ENCODE data around the gene ATP5MK. TPM values are rescaled to one million over a fixed set of nuclear protein-coding genes. Genes with fewer than 3 reads are reported as not detected.

The ATP5MK gene
- total RNA-seq, 1 donor from 2014 or later, result 300 TPM

DNA sequence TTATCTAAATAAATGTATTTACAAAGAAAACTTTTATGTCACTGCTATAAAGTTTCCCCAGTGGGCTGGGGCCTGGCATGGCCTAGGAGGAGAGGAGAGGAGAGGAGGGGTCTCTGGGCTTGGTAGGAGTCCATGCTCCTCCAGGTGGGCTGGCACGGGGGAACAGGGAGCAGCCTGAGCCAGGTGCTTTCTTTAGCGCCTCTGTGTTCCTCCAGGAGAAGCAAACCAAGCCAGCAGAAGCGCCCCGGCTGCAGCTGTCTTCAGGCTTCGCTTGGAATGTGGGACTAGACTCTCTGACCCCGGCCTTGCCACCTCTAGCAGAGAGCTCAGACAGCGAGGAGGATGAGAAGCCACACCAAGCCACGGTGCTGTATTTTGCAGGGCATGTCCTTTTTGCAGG lies 45.3 kb upstream of the ATP5MK start:
- no peak for DNase-seq (ENCODE audit: extremely low spot score, unreplicated experiment)
- H3K9me3 Mint-ChIP-seq, result no peaks in the 10 kb centered on the region
- H3K4me1 Mint-ChIP-seq (ENCODE audit: unreplicated experiment), result no peaks in the 10 kb centered on the region
- TF ChIP-seq, protein P1, sequence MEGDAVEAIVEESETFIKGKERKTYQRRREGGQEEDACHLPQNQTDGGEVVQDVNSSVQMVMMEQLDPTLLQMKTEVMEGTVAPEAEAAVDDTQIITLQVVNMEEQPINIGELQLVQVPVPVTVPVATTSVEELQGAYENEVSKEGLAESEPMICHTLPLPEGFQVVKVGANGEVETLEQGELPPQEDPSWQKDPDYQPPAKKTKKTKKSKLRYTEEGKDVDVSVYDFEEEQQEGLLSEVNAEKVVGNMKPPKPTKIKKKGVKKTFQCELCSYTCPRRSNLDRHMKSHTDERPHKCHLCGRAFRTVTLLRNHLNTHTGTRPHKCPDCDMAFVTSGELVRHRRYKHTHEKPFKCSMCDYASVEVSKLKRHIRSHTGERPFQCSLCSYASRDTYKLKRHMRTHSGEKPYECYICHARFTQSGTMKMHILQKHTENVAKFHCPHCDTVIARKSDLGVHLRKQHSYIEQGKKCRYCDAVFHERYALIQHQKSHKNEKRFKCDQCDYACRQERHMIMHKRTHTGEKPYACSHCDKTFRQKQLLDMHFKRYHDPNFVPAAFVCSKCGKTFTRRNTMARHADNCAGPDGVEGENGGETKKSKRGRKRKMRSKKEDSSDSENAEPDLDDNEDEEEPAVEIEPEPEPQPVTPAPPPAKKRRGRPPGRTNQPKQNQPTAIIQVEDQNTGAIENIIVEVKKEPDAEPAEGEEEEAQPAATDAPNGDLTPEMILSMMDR (conservative IDR thresholded peaks at IDR 0.05), result no peak
- H3K27ac Mint-ChIP-seq, result no peak overlapping the region
- no peaks in the 10 kb centered on the region for H3K27me3 Mint-ChIP-seq
- H3K4me3 Mint-ChIP-seq, result no peak overlapping the region
- H3K36me3 Mint-ChIP-seq, result peaks cover 30% of the 10 kb centered on the region

DNA sequence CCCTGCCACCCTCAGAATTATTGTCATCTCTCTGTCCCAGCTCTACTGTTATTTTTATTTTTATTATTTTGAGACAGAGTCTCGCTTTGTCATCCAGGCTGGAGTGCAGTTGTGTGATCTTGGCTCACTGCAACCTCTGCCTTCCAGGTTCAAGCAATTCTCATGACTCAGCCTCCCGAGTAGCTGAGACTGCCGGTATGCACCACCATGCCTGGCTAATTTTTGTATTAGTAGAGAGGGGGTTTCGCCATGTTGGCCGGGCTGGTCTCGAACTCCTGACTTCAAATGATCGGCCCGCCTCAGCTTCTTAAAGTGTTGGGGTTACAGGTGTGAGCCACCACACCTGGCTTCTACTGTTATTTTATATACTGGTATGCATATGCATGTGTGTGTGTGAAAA lies 44.9 kb upstream of the ATP5MK start:
- Mint-ChIP-seq H3K4me3 (no peak overlapping the region), H3K27ac (no peak overlapping the region), H3K36me3 (peaks cover 35% of the 10 kb centered on the region), H3K27me3 (no peaks in the 10 kb centered on the region), H3K9me3 (no peaks in the 10 kb centered on the region), H3K4me1 (ENCODE audit: unreplicated experiment) (no peaks in the 10 kb centered on the region)
- TF ChIP-seq, protein P1 (conservative IDR thresholded peaks at IDR 0.05), result no peak
- DNase-seq (ENCODE audit: extremely low spot score, unreplicated experiment), result no peak

DNA sequence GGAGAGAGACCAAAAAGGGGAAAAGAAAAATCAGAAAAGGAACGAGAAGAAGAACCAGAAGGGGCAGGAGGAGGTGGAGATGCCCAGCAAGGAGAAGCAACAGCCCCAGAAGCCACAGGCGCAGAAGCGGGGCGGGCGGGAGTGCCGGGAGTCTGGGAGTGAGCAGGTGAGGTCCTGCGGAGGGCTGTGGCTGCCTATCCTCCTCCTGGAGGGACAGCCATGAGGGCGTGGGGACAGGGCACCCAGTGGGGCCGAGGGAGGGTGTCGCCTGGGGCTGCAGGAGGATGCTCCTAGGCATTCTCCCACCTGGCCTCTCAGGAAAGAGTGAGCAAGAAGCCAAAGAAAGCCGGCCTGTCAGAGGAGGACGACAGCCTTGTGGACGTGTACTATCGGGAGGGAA lies 44.1 kb upstream of the ATP5MK start:
- Mint-ChIP-seq H3K27me3 (no peaks in the 10 kb centered on the region), H3K27ac (no peak overlapping the region), H3K9me3 (no peaks in the 10 kb centered on the region), H3K4me3 (no peak overlapping the region), H3K4me1 (ENCODE audit: unreplicated experiment) (no peaks in the 10 kb centered on the region), H3K36me3 (peaks cover 35% of the 10 kb centered on the region)
- TF ChIP-seq, protein P1 (conservative IDR thresholded peaks at IDR 0.05), result no peak
- no peak for DNase-seq (ENCODE audit: extremely low spot score, unreplicated experiment)

DNA sequence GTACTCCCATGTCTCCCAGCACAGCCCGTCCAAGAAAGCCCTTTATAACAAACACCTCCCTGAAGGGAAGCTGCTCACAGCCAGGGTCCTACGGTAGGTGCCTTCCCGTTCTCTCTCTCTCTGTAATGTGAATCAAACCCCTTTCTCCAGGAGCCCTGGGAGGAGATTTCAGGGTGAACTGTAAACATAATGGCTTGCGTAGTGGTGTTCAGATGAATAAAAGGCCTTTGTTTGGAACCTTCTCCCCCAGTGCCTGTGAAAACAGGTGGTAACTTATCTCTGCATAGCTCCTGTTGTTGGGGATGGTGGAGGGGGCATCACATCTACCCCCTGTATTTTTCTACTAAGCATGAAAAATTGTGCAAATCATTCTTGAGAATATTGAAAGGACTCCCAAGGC lies 43.5 kb upstream of the ATP5MK start:
- DNase-seq (ENCODE audit: extremely low spot score, unreplicated experiment), result no peak
- Mint-ChIP-seq H3K4me3 (no peak overlapping the region), H3K27ac (no peak overlapping the region), H3K36me3 (peaks cover 31% of the 10 kb centered on the region), H3K27me3 (no peaks in the 10 kb centered on the region), H3K9me3 (no peaks in the 10 kb centered on the region), H3K4me1 (ENCODE audit: unreplicated experiment) (no peaks in the 10 kb centered on the region)
- TF ChIP-seq, protein P1 (conservative IDR thresholded peaks at IDR 0.05), result no peak

DNA sequence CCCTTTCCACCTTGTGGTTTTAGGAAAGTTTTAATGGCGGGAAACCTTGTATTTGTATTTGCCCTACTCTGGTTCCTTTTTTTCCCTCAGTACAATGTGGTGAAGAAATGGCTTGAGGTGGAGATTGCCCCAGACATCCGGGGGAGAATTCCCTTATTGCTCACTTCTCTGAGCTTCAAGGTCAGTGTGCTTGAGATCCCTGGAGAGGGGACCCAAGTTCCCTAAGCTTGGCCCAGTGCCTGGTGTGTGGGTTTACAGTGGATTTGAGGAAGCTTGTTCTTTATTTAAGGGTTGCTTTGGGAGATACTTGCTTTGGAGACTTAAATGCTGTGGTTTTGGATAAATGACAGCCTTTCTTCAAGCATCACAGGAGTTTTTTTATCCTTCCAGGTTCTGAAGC lies 37.6 kb upstream of the ATP5MK start:
- H3K4me1 Mint-ChIP-seq (ENCODE audit: unreplicated experiment), result no peaks in the 10 kb centered on the region
- TF ChIP-seq, protein P1 (conservative IDR thresholded peaks at IDR 0.05), result no peak
- no peak for DNase-seq (ENCODE audit: extremely low spot score, unreplicated experiment)
- H3K4me3 Mint-ChIP-seq, result no peak overlapping the region
- H3K27ac Mint-ChIP-seq, result no peak overlapping the region
- H3K36me3 Mint-ChIP-seq, result peaks cover 37% of the 10 kb centered on the region
- H3K9me3 Mint-ChIP-seq, result no peaks in the 10 kb centered on the region
- H3K27me3 Mint-ChIP-seq, result no peaks in the 10 kb centered on the region

DNA sequence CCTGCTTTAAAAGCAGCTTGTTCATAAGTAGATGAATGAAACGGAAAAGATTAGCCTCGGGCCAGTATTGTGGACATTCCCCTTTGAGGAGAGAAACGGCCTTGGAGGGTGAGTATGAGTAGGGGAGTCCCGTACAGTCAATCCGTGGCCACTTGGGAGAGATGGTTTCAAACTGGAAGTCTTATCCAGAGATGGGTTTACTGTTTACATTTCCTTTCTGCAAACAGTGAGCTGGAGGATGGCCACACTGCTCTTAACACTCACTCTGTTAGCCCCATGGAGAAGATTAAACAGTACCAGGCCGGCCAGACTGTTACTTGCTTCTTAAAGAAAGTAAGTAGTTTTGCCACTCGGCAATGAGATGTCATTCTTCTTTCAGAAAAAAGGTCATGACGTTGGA lies 35.6 kb upstream of the ATP5MK start:
- H3K4me3 Mint-ChIP-seq, result no peak overlapping the region
- H3K4me1 Mint-ChIP-seq (ENCODE audit: unreplicated experiment), result no peaks in the 10 kb centered on the region
- no peaks in the 10 kb centered on the region for H3K27me3 Mint-ChIP-seq
- no peak for DNase-seq (ENCODE audit: extremely low spot score, unreplicated experiment)
- no peaks in the 10 kb centered on the region for H3K9me3 Mint-ChIP-seq
- peaks cover 26% of the 10 kb centered on the region for H3K36me3 Mint-ChIP-seq
- TF ChIP-seq, protein P1 (conservative IDR thresholded peaks at IDR 0.05), result no peak
- no peak overlapping the region for H3K27ac Mint-ChIP-seq
